Measurements from ENCODE around the gene DNAJB8.

The DNAJB8 gene

DNA sequence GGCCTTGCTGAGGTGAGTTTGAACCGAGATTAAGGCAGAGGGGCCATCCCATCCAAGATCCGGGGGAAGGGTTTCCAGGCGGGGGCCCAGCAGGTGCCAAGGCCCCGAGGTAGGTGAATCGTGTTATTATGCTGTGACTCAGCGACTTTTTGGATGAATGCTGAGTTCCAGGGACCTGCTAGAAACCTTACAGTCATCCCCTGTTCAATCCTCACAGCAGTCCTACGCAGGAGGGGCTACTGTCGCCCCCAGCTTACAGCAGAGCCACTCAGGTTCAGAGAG lies 40.9 kb downstream of the DNAJB8 start:
- DNase-seq (ENCODE audit: low spot score), result no peak

GRCh38 chr3:128425142-128425845 lies 41.4 kb downstream of the DNAJB8 start:
- no peak for DNase-seq (ENCODE audit: low spot score)

- no peak for DNase-seq (ENCODE audit: low spot score)
Observed at GRCh38 chr3:128424508-128425069, 42.1 kb downstream of the DNAJB8 start.

- no peak for DNase-seq (ENCODE audit: low spot score)
Observed at GRCh38 chr3:128423525-128424147, 43.1 kb downstream of the DNAJB8 start.

- no peak for DNase-seq (ENCODE audit: low spot score)
Observed at GRCh38 chr3:128422762-128423524, 43.7 kb downstream of the DNAJB8 start.

GRCh38 chr3:128421966-128422365 lies 44.7 kb downstream of the DNAJB8 start:
- DNase-seq (ENCODE audit: low spot score), result no peak

DNA sequence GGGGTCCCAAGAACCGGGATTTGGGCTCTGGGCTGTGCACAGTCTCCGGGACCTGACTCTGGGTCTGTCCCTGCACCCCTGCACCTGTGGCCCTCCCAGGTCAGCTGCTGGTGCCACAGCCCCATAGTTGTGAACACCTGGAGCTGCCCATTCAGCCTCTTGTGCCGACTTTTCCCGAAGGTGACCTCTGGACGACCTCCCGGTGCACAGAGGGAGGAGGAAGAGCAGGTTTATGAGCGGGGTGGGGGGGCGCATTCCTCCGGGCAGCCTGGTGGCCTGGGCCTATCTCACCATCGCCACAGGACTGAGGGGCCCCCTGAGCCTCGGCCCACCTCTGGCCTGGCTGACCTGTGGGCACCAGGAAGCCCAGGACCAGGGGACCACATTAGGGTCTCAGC lies 45.3 kb downstream of the DNAJB8 start:
- no peak for DNase-seq (ENCODE audit: low spot score)

- no peak for DNase-seq (ENCODE audit: low spot score)
Observed at GRCh38 chr3:128420720-128421438, 45.8 kb downstream of the DNAJB8 start.

DNA sequence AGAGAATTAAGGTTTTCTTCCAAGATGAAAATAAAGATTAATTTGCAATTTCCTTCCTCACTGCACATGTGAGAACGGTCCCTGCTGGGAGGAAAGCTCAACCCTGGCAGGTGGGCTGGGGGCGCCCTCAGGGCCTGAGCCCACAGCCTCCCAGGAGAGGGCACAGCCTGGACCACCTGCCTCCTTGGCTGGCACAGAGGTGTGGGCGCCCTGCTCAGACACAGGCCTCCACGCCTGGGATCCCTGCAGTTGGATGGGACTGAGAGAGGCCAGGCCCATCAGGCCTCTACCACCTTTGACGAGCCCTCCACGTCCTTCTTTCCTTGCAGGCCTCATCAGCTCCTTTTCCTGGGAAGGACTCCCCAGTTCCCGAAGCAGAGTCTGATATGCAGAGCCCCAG lies 46.4 kb downstream of the DNAJB8 start:
- no peak for DNase-seq (ENCODE audit: low spot score)

- DNase-seq (ENCODE audit: low spot score), result no peak
Observed at GRCh38 chr3:128419311-128419710, 47.4 kb downstream of the DNAJB8 start.

GRCh38 chr3:128418900-128419299 lies 47.8 kb downstream of the DNAJB8 start:
- DNase-seq (ENCODE audit: low spot score), result no peak

DNA sequence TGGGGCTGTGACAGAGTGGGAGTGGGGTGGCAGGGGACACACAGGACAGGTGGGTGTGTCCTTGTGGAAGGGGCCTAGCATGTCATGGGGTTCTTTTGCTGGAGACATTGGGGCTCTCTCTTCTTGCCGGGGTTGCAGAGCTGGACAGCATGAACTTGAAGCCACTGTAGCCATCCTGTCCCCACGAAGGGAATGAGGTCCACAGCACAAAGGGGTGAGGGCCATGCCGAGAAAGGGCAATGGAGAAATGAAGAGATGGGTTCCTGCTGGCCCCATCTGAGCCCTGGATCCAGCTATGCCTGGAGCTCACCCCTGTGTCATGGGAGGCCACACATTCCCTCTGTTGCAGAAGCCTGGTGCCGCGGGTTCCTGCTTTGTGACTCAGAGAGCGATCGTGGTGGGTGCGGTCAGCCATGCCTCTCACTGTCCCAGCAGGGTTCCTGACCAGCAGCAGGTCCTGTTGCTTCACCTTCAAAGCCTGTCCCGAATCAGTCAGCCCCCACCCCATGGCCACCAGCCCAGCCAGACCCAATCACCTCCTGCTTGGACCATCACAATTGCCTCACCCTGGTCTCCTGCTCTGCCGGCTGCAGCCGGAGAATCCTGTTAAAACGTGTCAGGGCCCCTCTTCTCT lies 50.0 kb downstream of the DNAJB8 start:
- DNase-seq (ENCODE audit: low spot score), result no peak

- DNase-seq (ENCODE audit: low spot score), result no peak
Observed at GRCh38 chr3:128415773-128416577, 50.7 kb downstream of the DNAJB8 start.

GRCh38 chr3:128415200-128415772 lies 51.4 kb downstream of the DNAJB8 start:
- no peak for DNase-seq (ENCODE audit: low spot score)

GRCh38 chr3:128413413-128414205 lies 53.1 kb downstream of the DNAJB8 start:
- DNase-seq (ENCODE audit: low spot score), result no peak

DNA sequence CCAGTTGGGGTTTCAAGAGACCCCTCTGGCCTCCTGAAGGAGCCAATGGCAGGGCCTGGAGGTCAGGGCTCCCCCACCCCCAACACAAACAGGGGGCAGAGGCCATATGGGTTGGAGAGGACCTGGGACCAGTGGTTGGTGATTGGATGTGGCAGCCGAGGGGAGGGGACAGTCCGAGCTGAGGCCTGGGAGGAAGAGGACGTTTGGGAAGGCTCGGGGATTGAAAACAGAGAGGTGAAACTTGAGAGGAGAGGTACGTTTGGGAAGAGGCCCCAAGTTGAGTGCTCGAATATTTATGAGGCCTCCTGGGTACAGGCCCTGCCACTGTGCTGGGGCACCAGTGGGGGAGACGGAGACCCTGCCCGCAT lies 53.7 kb downstream of the DNAJB8 start:
- no peak for DNase-seq (ENCODE audit: low spot score)

Data from putamen (tissue), 1 donor.